UCSD-AML1 (cell line): ENCODE measurements around the gene TGM2.

Source experiments
- DNase-seq: peaks from one replicate; lab custom pipeline; 2025; ENCODE audit not compliant: unreplicated experiment; lab: John Stamatoyannopoulos, UW

Gene TGM2

GRCh38 chr20:38146628-38147027 is 18.4 kb downstream of the TGM2 start:
- DNase-seq, result no peak

GRCh38 chr20:38146156-38146555 is 18.9 kb downstream of the TGM2 start:
- no peak for DNase-seq

GRCh38 chr20:38145729-38146075 is 19.4 kb downstream of the TGM2 start:
- no peak for DNase-seq

GRCh38 chr20:38144974-38145728 is 19.9 kb downstream of the TGM2 start:
- no peak for DNase-seq

- DNase-seq, result no peak
Observed at GRCh38 chr20:38144598-38144973, 20.5 kb downstream of the TGM2 start.

- peak; percentile 83 for DNase-seq
Observed at GRCh38 chr20:38143646-38144554, 21.2 kb downstream of the TGM2 start.

- no peak for DNase-seq
Observed at GRCh38 chr20:38143238-38143645, 21.8 kb downstream of the TGM2 start.

- no peak for DNase-seq
Observed at GRCh38 chr20:38141889-38142494, 23.1 kb downstream of the TGM2 start.

GRCh38 chr20:38141204-38141888 is 23.7 kb downstream of the TGM2 start:
- DNase-seq, result no peak

GRCh38 chr20:38139977-38140753 is 24.9 kb downstream of the TGM2 start:
- no peak for DNase-seq

GRCh38 chr20:38139156-38139912 is 25.7 kb downstream of the TGM2 start:
- DNase-seq, result no peak

- DNase-seq, result no peak
Observed at GRCh38 chr20:38138086-38138778, 26.8 kb downstream of the TGM2 start.

GRCh38 chr20:38137441-38138037 is 27.5 kb downstream of the TGM2 start:
- DNase-seq, result no peak

- DNase-seq, result no peak
Observed at GRCh38 chr20:38136421-38137245, 28.4 kb downstream of the TGM2 start.

GRCh38 chr20:38135651-38136420 is 29.2 kb downstream of the TGM2 start:
- DNase-seq, result no peak

- no peak for DNase-seq
Observed at GRCh38 chr20:38135271-38135650, 29.8 kb downstream of the TGM2 start.
